Astrocyte (in vitro differentiated cells and primary cell): Measurements from ENCODE around the gene DLGAP1.

ENCODE experiments used
- EZH2 ChIP-seq: IDR thresholded peaks from 2 replicates; pipeline ENCODE4 v1.6.1; 2012; ENCODE audit warnings: mild to moderate bottlenecking, low read length, inconsistent platforms; ENCODE audit not compliant: insufficient read depth
- TF ChIP-seq, protein P1 (sequence below): IDR thresholded peaks from 2 replicates; pipeline ENCODE4 v1.5.1; 2011; ENCODE audit warnings: low read depth, mild to moderate bottlenecking, inconsistent platforms, low read length, moderate library complexity; ENCODE audit not compliant: insufficient read depth

DNA sequence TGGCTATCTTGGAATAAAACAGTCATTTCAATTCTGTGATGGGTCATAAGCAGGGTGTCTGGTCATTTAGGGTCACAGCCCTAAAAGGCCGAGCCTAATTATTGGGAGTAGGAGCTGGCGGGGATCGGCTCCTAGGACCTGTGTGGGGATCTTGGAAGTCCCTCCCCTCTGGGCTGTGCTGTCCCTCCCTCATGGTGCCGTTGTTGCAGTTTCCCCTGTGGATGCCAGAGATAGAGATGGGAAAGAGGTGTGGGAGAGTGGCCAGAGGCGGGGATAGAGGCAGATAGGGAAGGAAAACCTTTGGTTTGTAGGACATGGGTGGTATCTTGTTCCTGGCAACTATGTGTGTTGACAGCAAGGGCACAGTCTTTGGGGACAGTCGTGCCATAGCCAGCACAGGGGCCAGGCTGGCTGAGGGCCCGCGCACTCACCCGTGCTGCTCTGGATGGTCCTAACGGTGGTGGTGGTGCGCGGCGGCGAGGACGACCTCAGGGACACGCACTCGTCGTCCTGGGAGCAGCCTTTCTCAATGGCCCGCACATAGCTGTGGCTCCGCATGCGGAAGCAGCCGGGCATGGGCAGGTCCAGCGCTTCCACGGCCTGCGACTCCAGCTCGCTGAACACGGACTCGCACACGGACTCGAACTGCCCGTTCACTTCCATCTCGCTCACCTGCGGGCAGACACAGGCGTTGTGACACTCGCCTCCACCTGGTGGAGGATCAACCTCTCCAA, 726.2 kb downstream of the DLGAP1 start:
- TF ChIP-seq, protein P1, sequence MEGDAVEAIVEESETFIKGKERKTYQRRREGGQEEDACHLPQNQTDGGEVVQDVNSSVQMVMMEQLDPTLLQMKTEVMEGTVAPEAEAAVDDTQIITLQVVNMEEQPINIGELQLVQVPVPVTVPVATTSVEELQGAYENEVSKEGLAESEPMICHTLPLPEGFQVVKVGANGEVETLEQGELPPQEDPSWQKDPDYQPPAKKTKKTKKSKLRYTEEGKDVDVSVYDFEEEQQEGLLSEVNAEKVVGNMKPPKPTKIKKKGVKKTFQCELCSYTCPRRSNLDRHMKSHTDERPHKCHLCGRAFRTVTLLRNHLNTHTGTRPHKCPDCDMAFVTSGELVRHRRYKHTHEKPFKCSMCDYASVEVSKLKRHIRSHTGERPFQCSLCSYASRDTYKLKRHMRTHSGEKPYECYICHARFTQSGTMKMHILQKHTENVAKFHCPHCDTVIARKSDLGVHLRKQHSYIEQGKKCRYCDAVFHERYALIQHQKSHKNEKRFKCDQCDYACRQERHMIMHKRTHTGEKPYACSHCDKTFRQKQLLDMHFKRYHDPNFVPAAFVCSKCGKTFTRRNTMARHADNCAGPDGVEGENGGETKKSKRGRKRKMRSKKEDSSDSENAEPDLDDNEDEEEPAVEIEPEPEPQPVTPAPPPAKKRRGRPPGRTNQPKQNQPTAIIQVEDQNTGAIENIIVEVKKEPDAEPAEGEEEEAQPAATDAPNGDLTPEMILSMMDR = no peak
- no peak for TF ChIP-seq EZH2
